ENCODE results near the gene CEACAM6. TPM values are rescaled to one million over a fixed set of nuclear protein-coding genes. Genes with fewer than 3 reads are reported as not detected.

The CEACAM6 gene
- total and polyA plus RNA-seq, 9 donors = 0.07 to 0.84 (median 0.23) TPM; not detected in 4

GRCh38 chr19:41792513-41793413 lies 37.4 kb downstream of the CEACAM6 start:
- Histone ChIP-seq H3K27ac (no peak overlapping the region), H3K27me3 (no peaks in the 10 kb centered on the region), H3K4me1 (ENCODE audit: insufficient read depth) (no peaks in the 10 kb centered on the region), H3K4me3 (no peak overlapping the region), H3K36me3 (no peaks in the 10 kb centered on the region), H3K9me3 (no peaks in the 10 kb centered on the region)
- TF ChIP-seq EP300 (IDR thresholded peaks at IDR 0.05) = no peak
- TF ChIP-seq, protein P1, sequence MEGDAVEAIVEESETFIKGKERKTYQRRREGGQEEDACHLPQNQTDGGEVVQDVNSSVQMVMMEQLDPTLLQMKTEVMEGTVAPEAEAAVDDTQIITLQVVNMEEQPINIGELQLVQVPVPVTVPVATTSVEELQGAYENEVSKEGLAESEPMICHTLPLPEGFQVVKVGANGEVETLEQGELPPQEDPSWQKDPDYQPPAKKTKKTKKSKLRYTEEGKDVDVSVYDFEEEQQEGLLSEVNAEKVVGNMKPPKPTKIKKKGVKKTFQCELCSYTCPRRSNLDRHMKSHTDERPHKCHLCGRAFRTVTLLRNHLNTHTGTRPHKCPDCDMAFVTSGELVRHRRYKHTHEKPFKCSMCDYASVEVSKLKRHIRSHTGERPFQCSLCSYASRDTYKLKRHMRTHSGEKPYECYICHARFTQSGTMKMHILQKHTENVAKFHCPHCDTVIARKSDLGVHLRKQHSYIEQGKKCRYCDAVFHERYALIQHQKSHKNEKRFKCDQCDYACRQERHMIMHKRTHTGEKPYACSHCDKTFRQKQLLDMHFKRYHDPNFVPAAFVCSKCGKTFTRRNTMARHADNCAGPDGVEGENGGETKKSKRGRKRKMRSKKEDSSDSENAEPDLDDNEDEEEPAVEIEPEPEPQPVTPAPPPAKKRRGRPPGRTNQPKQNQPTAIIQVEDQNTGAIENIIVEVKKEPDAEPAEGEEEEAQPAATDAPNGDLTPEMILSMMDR (IDR thresholded peaks at IDR 0.05) = no peak
- no peak for TF ChIP-seq POLR2A (IDR thresholded peaks at IDR 0.05)
- no peak for DNase-seq
- WGBS, 3 donors = 21 to 26% (median 24%) methylated on average over 22 of the region's 22 CpGs
- intact Hi-C loops (cut with DNase I) = no loop called here

GRCh38 chr19:41793414-41793727 lies 38.0 kb downstream of the CEACAM6 start:
- intact Hi-C loops (cut with DNase I) = no loop called here
- no peaks in the 10 kb centered on the region for H3K27me3 ChIP-seq
- WGBS, 3 donors = 0 to 2% (median 2%) methylated on average over 1 of the region's 1 CpG

DNA sequence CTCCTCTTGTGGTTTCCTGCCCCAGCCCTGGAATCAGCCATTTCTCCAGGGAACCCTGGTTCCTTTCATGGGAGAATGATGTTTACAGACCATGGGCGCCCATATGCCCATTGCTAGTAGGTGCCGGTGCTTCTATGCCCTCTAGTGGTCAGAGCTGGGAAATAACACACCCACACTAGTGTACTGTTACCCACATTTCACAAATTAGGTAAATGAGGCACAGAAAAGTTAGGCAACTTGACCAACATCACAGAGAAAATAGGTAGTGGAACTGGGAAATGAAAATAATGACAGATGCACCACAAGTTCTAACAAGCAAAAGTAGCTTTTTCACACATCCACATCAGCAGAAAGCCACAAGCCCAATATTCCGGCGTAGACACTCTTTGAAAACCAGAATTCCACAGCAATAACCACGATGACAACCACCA lies 39.7 kb downstream of the CEACAM6 start:
- H3K4me1 ChIP-seq (ENCODE audit: insufficient read depth) = no peaks in the 10 kb centered on the region
- no peak for DNase-seq
- TF ChIP-seq, protein P1 (IDR thresholded peaks at IDR 0.05) = no peak
- TF ChIP-seq POLR2A (IDR thresholded peaks at IDR 0.05) (no peak), EP300 (IDR thresholded peaks at IDR 0.05) (no peak)
- no peaks in the 10 kb centered on the region for H3K36me3 ChIP-seq
- 40 to 47% (median 45%) methylated on average over 5 of the region's 5 CpGs for WGBS, 3 donors
- H3K27me3 ChIP-seq = no peaks in the 10 kb centered on the region
- H3K27ac ChIP-seq = no peak overlapping the region
- H3K4me3 ChIP-seq = no peak overlapping the region
- H3K9me3 ChIP-seq = no peaks in the 10 kb centered on the region
- intact Hi-C loops (cut with DNase I) = no loop called here

More at GRCh38 chr19:41793414-41793727, 38.0 kb downstream of the CEACAM6 start:
- H3K4me3 ChIP-seq = no peak overlapping the region
- H3K27ac ChIP-seq = no peak overlapping the region
- TF ChIP-seq POLR2A (IDR thresholded peaks at IDR 0.05) = no peak
- TF ChIP-seq, protein P1 (IDR thresholded peaks at IDR 0.05) = no peak
- TF ChIP-seq EP300 (IDR thresholded peaks at IDR 0.05) = no peak
- H3K36me3 ChIP-seq = no peaks in the 10 kb centered on the region
- no peak for DNase-seq
- H3K4me1 ChIP-seq (ENCODE audit: insufficient read depth) = no peaks in the 10 kb centered on the region
- H3K9me3 ChIP-seq = no peaks in the 10 kb centered on the region

DNA sequence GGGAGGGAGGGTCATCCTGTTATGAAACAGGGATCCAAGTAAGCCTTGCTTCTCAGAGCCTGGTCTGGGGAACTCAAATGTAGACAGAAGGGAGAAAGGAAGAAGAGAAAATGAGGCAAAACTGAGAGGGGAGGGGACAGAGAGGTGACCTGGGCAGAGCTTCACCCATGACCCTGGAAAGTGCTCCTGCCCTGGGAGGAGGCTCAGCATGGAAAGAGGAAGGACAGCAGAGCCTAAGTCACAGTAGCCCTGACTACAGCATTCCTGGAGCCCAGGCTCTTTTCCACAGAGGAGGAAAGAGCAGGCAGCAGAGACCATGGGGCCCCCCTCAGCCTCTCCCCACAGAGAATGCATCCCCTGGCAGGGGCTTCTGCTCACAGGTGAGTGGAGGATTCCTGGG lies 41.0 kb downstream of the CEACAM6 start, which contains the start of gene CEACAM3:
TSS of gene CEACAM3 (plus strand) at position 226 of the 400 bp plus-strand sequence. CDS start at position 317, 91 bp downstream.
- Histone ChIP-seq H3K27ac (no peak within 1 kb of the TSS), H3K4me1 (ENCODE audit: insufficient read depth) (no peaks in the 10 kb centered on the region), H3K9me3 (no peaks in the 10 kb centered on the region), H3K36me3 (no peaks in the 10 kb centered on the region), H3K4me3 (no peak within 1 kb of the TSS), H3K27me3 (no peaks in the 10 kb centered on the region)
- intact Hi-C loops (cut with DNase I) = no loop called here
- DNase-seq = no peak
- TF ChIP-seq EP300 (IDR thresholded peaks at IDR 0.05) (no peak), POLR2A (IDR thresholded peaks at IDR 0.05) (no peak)
- TF ChIP-seq, protein P1 (IDR thresholded peaks at IDR 0.05) = no peak

All from ovary (tissue), 9 donors.